ENCODE measurements around the gene C7orf57. TPM values are rescaled to one million over a fixed set of nuclear protein-coding genes. Genes with fewer than 3 reads are reported as not detected.

C7orf57 gene
- total RNA-seq (not detected in 2 replicates), polyA plus RNA-seq (not detected in 2 replicates), polyA minus RNA-seq (not detected in 2 replicates)
- total RNA-seq (2013), result not detected

DNA sequence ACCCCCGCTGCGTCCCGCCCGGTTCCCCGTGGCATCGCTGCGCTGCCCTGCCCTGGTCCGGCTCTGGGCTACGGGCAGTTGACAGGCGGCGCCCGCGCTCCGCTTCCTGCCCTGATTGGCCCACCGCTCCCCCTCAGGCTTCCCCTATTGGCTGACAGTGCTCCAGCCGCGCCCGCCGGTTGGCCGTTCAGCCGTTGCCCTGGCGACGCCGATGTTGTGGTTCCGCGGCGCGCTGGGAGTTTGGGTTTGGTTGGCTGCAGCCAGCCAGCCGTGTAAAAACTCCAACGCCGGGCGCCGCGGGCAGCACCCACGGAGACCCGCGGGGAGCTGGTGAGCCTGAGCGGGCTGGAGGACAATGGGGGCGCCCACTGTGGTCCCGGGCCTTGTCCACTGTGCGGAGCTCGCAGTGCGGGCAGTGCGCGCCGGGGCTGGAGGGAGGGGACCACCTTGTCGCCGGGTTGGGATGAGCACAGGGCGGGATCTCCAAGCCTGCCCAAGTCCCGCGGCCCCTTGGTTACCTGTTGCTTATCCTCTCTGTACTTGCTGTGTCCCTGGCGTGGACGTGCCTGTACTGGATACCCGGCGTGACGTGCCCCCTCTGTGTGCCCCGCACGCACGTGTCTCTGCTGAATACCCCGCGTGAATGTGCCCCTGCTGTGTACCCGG lies at the start of gene C7orf57:
C7orf57 (plus strand) TSS at position 243 of the 666 bp plus-strand sequence. CDS start 766 bp downstream, outside the sequence.
- ChIA-PET CTCF (no interaction called here), POLR2A (no interaction called here)
- no peak for TF ChIP-seq CTCF (IDR thresholded peaks at IDR 0.05)
- no peak for TF ChIP-seq EZH2 (IDR thresholded peaks at IDR 0.05; ENCODE audit: borderline replicate concordance, insufficient read depth, low read depth, low read length, poor library complexity, severe bottlenecking)
- Histone ChIP-seq H3K36me3 (replicated peaks in 1 of 2; ENCODE audit: control extremely low read depth in 1 of 2, control insufficient read depth in 1 of 2, extremely low read depth in 1 of 2, insufficient read depth in 2 of 2, low read length in 1 of 2) (no peaks in the 10 kb centered on the region), H3K9ac (ENCODE audit: low read length) (peak within 1 kb of the TSS; percentile 64), H4K20me1 (ENCODE audit: control insufficient read depth, insufficient read depth, low read length, poor library complexity, severe bottlenecking) (no peaks in the 10 kb centered on the region), H3K4me1 (ENCODE audit: control insufficient read depth in 2 of 2, insufficient read depth in 2 of 2, low read length in 2 of 2) (peaks cover 14 to 15% of the 10 kb centered on the region in 2 donors), H3K4me3 (ENCODE audit: control extremely low read depth in 1 of 5, extremely low read depth in 1 of 5, insufficient read depth in 1 of 5, low read depth in 2 of 5, low read length in 4 of 5) (peak within 1 kb of the TSS; percentile 33 to 61 (median 44)), H2AFZ (ENCODE audit: insufficient read depth, low read depth, low read length, poor library complexity, severe bottlenecking) (peak within 1 kb of the TSS; percentile 64), H3K27ac (ENCODE audit: low read length in 2 of 2) (no peak within 1 kb of the TSS), H3K4me2 (replicated peaks; ENCODE audit: low read depth, low read length, poor library complexity, severe bottlenecking) (peak within 1 kb of the TSS; percentile 90), H3K9me3 (ENCODE audit: control extremely low read depth in 1 of 3, control insufficient read depth in 2 of 3, insufficient read depth in 1 of 3, low read length in 2 of 3) (peaks cover 0 to 11% (median 0%) of the 10 kb centered on the region in 3 donors), H3K27me3 (replicated peaks in 1 of 4; ENCODE audit: control extremely low read depth in 1 of 4, control insufficient read depth in 3 of 4, insufficient read depth in 4 of 4, low read length in 3 of 4) (peaks cover 0 to 40% (median 23%) of the 10 kb centered on the region in 4 experiments), H3K79me2 (ENCODE audit: control insufficient read depth, insufficient read depth, low read length) (no peaks in the 10 kb centered on the region)
- H3K4me1 Mint-ChIP-seq, result peaks cover 17% of the 10 kb centered on the region
- peak; percentile 96 for ATAC-seq (ENCODE audit: low read depth)
- no peaks in the 10 kb centered on the region for H3K9me3 Mint-ChIP-seq (ENCODE audit: insufficient read depth)
- 1% methylated on average over 59 of the region's 62 CpGs for WGBS (ENCODE audit: insufficient coverage)
- DNase-seq, result peak; percentile 81
- H3K27ac Mint-ChIP-seq, result peak within 1 kb of the TSS; percentile 8
- peak within 1 kb of the TSS; percentile 89 for H3K4me3 Mint-ChIP-seq
- intact Hi-C loops (cut with micrococcal nuclease), result loop anchor here (1.0 to 2.0 kb wide), 4 partner anchors 44 to 98 kb away; no protein-coding TSS in a partner anchor
- peaks cover 38% of the 10 kb centered on the region for H3K27me3 Mint-ChIP-seq
